ENCODE measurements around the gene P2RX4.

GRCh38 chr12:121238086-121238485 lies 28.2 kb downstream of the P2RX4 start:
- TF ChIP-seq ILK (tag; IDR thresholded peaks at IDR 0.05; ENCODE audit: borderline replicate concordance, low read depth) (no peak), REST (IDR thresholded peaks at IDR 0.05; ENCODE audit: borderline replicate concordance) (no peak), REST (CRISPR knock-in tag; IDR thresholded peaks at IDR 0.05; ENCODE audit: low read depth) (no peak), CTCF (IDR thresholded peaks at IDR 0.05 in 2 of 3, conservative IDR thresholded peaks at IDR 0.05 in 1 of 3; ENCODE audit: insufficient read depth in 2 of 3, low read depth in 1 of 3, low read length in 3 of 3) (no peak), ZC3H11A (IDR thresholded peaks at IDR 0.05; ENCODE audit: low read depth, low read length) (no peak), TEAD4 (IDR thresholded peaks at IDR 0.05; ENCODE audit: low read length) (no peak), TEAD4 (CRISPR knock-in tag; IDR thresholded peaks at IDR 0.05; ENCODE audit: borderline replicate concordance) (no peak), HMGN3 (IDR thresholded peaks at IDR 0.05; ENCODE audit: borderline replicate concordance, extremely low read depth, insufficient read length, low read depth, low read length) (no peak), ARID4B (CRISPR knock-in tag; IDR thresholded peaks at IDR 0.05) (no peak), ZNF274 (IDR thresholded peaks at IDR 0.05; ENCODE audit: borderline replicate concordance, low read depth, low read length) (no peak), ZBTB26 (CRISPR knock-in tag; IDR thresholded peaks at IDR 0.05) (no peak), HNRNPH1 (optimal IDR thresholded peaks at IDR 0.05; ENCODE audit: low read depth, low read length) (no peak), JUN (IDR thresholded peaks at IDR 0.05; ENCODE audit: borderline replicate concordance, low read depth, low read length) (no peak), JUN (CRISPR knock-in tag; IDR thresholded peaks at IDR 0.05; ENCODE audit: borderline replicate concordance) (no peak), PYGO2 (tag; IDR thresholded peaks at IDR 0.05) (no peak)
